GM12878 (cell line): Measurements from ENCODE around the gene OR2S2. TPM values are rescaled to one million over a fixed set of nuclear protein-coding genes. Genes with fewer than 3 reads are reported as not detected.

Experiments
- ATAC-seq: fragments of 200-7000 bp; cut with Tn5 transposase; 3 replicates; pipeline ENCODE4 v1.9.1; 2020; ENCODE audit warnings: mild to moderate bottlenecking, moderate library complexity
- BruUV-seq: library from RNA; stranded (reverse); fragments of 400-500 nt; replicated peaks from 2 replicates; lab custom pipeline; 2021; lab: Mats Ljungman, UMichigan
- CTCF ChIA-PET: fragments of 300-600 bp; sonication (Branson Sonifier 250); formaldehyde crosslinking; extraction: SDS; loops from one replicate; lab custom pipeline; 2021; ENCODE audit warnings: inconsistent platforms; lab: Yijun Ruan, JAX
- POLR2A ChIA-PET: fragments of 350-600 bp; formaldehyde crosslinking; extraction: SDS; loops from one replicate; lab custom pipeline; 2021; ENCODE audit warnings: inconsistent platforms; lab: Charles Lee
- RAD21 ChIA-PET: fragments of 300-600 bp; sonication (Branson Sonifier 250); formaldehyde crosslinking; loops from one replicate; lab custom pipeline; 2023; ENCODE audit warnings: antibody characterized with exemption; ENCODE audit not compliant: unreplicated experiment; lab: Charles Lee
- SMC1A ChIA-PET: fragments of 300-600 bp; sonication (Branson Sonifier 250); formaldehyde crosslinking; loops from one replicate; lab custom pipeline; 2023; ENCODE audit not compliant: unreplicated experiment, uncharacterized antibody; lab: Charles Lee
- DNase-seq: peaks from one replicate; pipeline ENCODE4 v3.0.0-alpha.2; 2011; ENCODE audit warnings: low read depth, low spot score
- FAIRE-seq: peaks from 3 replicates; lab custom pipeline; 2011; peaks lifted over from hg19 to GRCh38; lab: Jason Lieb, UNC
- H2AFZ ChIP-seq: 2 replicates; pipeline ENCODE4 v1.6.0; 2011; ENCODE audit warnings: low read depth, low read length, control low read depth; ENCODE audit not compliant: control insufficient read depth
- H3K27ac ChIP-seq: 2 replicates; pipeline ENCODE4 v1.5.1; 2011; ENCODE audit warnings: control low read depth; ENCODE audit not compliant: control insufficient read depth, insufficient read depth
- H3K27me3 ChIP-seq, 2 experiments: replicated peaks in 1 of 2; 2 replicates each; pipeline versions ENCODE4 v1.6.0 to v1.6.1; 2011; ENCODE audit warnings: low read length in 1 of 2; ENCODE audit not compliant: control insufficient read depth in 2 of 2, insufficient read depth in 2 of 2
- H3K36me3 ChIP-seq, 2 experiments: 2 replicates each; pipeline ENCODE4 v1.5.1; 2011; ENCODE audit warnings: low read length in 1 of 2; ENCODE audit not compliant: control insufficient read depth in 2 of 2, insufficient read depth in 2 of 2
- H3K4me1 ChIP-seq: 2 replicates; pipeline ENCODE4 v1.6.1; 2011; ENCODE audit warnings: mild to moderate bottlenecking, low read length, moderate library complexity, mixed read lengths; ENCODE audit not compliant: control insufficient read depth, insufficient read depth
- H3K4me2 ChIP-seq: 2 replicates; pipeline ENCODE4 v1.6.0; 2011; ENCODE audit warnings: control low read depth; ENCODE audit not compliant: control insufficient read depth, insufficient read depth
- H3K4me3 ChIP-seq: fragments of 200-600 bp; sonication (generic); 2 replicates; pipeline ENCODE4 v1.5.1; 2016
- H3K79me2 ChIP-seq: 2 replicates; pipeline ENCODE4 v1.6.0; 2011; ENCODE audit warnings: low read length; ENCODE audit not compliant: control insufficient read depth, insufficient read depth
- H3K9ac ChIP-seq: 2 replicates; pipeline ENCODE4 v1.8.0; 2011; ENCODE audit warnings: low read length, control low read depth, mixed read lengths; ENCODE audit not compliant: control insufficient read depth, insufficient read depth
- H3K9me3 ChIP-seq: replicated peaks from 3 replicates; pipeline ENCODE4 v1.5.1; 2011; ENCODE audit warnings: mild to moderate bottlenecking, low read length; ENCODE audit not compliant: control insufficient read depth, insufficient read depth
- H4K20me1 ChIP-seq: 2 replicates; pipeline ENCODE4 v1.6.0; 2011; ENCODE audit not compliant: control insufficient read depth, insufficient read depth
- BCL11A ChIP-seq: IDR thresholded peaks from 2 replicates; pipeline ENCODE4 v1.6.1; 2011; ENCODE audit warnings: low read depth, low read length
- CREM ChIP-seq: IDR thresholded peaks from 2 replicates; pipeline ENCODE4 v1.6.1; 2014; ENCODE audit warnings: antibody characterized with exemption, low read depth
- FOS ChIP-seq: IDR thresholded peaks from 3 replicates; pipeline ENCODE4 v1.6.1; 2011; ENCODE audit warnings: borderline replicate concordance; ENCODE audit not compliant: insufficient read length; ENCODE audit errors: extremely low read depth
- FOXK2 ChIP-seq: fragments of 450-650 bp; IDR thresholded peaks from 2 replicates; pipeline ENCODE4 v1.6.1; 2017; ENCODE audit warnings: mild to moderate bottlenecking, moderate library complexity
- NFYA ChIP-seq: IDR thresholded peaks from 2 replicates; pipeline ENCODE4 v1.6.1; 2011; ENCODE audit warnings: low read depth, mild to moderate bottlenecking, low read length, improper control_type of control experiment, borderline replicate concordance
- NRF1 ChIP-seq: conservative IDR thresholded peaks from 2 replicates; pipeline ENCODE4 v1.6.1; 2011; ENCODE audit warnings: mild to moderate bottlenecking, low read depth, low read length, improper control_type of control experiment
- RELB ChIP-seq: fragments of 450-650 bp; IDR thresholded peaks from 2 replicates; pipeline ENCODE4 v1.6.1; 2017; ENCODE audit warnings: low read depth, mild to moderate bottlenecking, moderate library complexity
- SKIL ChIP-seq: fragments of 450-650 bp; IDR thresholded peaks from 2 replicates; pipeline ENCODE4 v1.6.1; 2017; ENCODE audit warnings: mild to moderate bottlenecking, low read depth, inconsistent platforms; ENCODE audit not compliant: poor library complexity, severe bottlenecking
- SMAD1 ChIP-seq: fragments of 450-650 bp; IDR thresholded peaks from 2 replicates; pipeline ENCODE4 v1.6.1; 2018; ENCODE audit warnings: mild to moderate bottlenecking, low read depth; ENCODE audit not compliant: partially characterized antibody
- ZBTB11 ChIP-seq: fragments of 450-650 bp; formaldehyde crosslinking; IDR thresholded peaks from 2 replicates; pipeline ENCODE4 v1.5.0; 2022; ENCODE audit warnings: mild to moderate bottlenecking, missing genetic modification characterization
- ZNF207 ChIP-seq: fragments of 450-650 bp; IDR thresholded peaks from 2 replicates; pipeline ENCODE4 v1.6.1; 2014; ENCODE audit warnings: antibody characterized with exemption, mild to moderate bottlenecking, borderline replicate concordance
- WGBS: methylation state at CpG from one replicate; pipeline ENCODE4 v1.1.6; 2016; ENCODE audit warnings: low lambda C conversion rate; ENCODE audit not compliant: insufficient replicate concordance, insufficient coverage; ENCODE audit errors: missing lambda C conversion rate; 5-methylcytosine and 5-hydroxymethylcytosine counted together
- in situ Hi-C: fragments of 300-500 bp; cut with MboI; formaldehyde crosslinking; loops from 9 replicates; pipeline ENCODE4 v1.14.3; 2018; ENCODE audit warnings: mixed read lengths
- intact Hi-C: fragments of 100-400 bp; cut with micrococcal nuclease; formaldehyde crosslinking; loops from one replicate; pipeline ENCODE4 v1.14.2; 2022; ENCODE audit not compliant: unreplicated experiment
- polyA plus RNA-seq, 11 experiments: library from polyadenylated mRNA; depleted of rRNA in 4 of 11; unstranded in 6 of 11; stranded (reverse) in 5 of 11; fragments of >200 nt; fragmentation: Nextera tagmentation in 4 of 11; fragmentation: Illumina TruSeq in 1 of 11; extraction: Ambion mirVana in 4 of 11; extraction: Trizol in 1 of 11; gene quantifications; 1 replicate in 1 of 11; 2 replicates in 10 of 11; pipeline versions ENCODE4 v1.2.1 to v1.2.3, GENCODE V29; 2011 to 2016; ENCODE audit warnings: inconsistent platforms in 2 of 11, missing spikeins in 2 of 11, low read depth in 1 of 11
- total RNA-seq, 4 experiments: library from RNA; depleted of rRNA in 3 of 4; stranded (reverse); fragments of >200 nt in 3 of 4; fragmentation: Illumina TruSeq in 1 of 4; extraction: Trizol in 1 of 4; gene quantifications; 2 replicates each; pipeline versions ENCODE4 v1.2.1 to v1.2.3, GENCODE V29; 2013 to 2021

OR2S2 gene
- total and polyA plus RNA-seq, 10 of the 15 experiments (the other 5 are each of a cell fraction or from before 2014, with no cell fraction given), result not detected

DNA sequence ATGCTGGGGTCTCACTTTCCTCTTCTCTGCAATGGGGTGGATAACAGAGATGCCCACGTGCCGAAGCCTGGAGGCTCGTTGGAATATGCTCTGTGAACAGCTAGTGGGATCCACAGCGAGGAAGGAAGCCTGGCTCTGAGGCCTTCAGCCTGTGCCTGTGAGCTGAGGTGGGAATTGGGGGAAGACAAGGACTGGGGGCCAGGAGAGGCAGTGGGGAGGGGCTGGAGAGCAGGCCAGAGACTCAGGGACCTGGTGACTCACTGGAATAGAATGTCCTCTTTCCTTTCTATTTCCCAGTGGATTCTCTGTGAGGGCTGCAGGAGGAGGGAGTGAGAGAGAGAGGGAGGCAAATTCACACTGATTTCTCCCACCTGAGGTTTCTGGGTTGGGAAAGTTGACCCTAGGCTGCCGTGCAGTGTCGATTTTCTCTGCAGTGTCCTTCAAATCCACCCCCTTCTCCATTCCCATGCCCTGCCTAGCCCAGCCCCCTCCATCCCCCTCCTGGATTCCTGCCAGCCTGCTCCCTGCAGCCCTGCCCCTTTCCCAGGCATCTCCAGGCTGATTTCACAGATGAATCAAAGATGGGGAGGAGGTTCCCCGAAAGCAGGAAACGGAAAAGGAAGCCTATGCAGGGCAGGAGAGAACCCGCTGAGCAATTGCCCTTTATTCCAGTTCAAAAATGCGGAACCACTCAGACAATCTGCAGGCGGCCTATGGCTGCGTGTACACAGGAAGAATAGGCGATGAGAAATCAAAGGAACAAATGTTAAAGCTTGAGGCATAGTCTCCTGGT lies 50.0 kb downstream of the OR2S2 start:
- CTCF ChIA-PET, result interaction anchor here (1.1 kb wide), 1 partner anchor 81 kb away, joined by 4 read pairs; no protein-coding TSS in a partner anchor
- FAIRE-seq (no peak), ATAC-seq (no peak), DNase-seq (no peak)
- Histone ChIP-seq H3K4me3 (no peak overlapping the region), H2AFZ (no peak overlapping the region), H3K4me2 (no peak overlapping the region), H4K20me1 (no peaks in the 10 kb centered on the region), H3K27me3 (peaks cover 0 to 1% of the 10 kb centered on the region in 2 experiments; a peak in 3 of 4 replicates), H3K79me2 (no peaks in the 10 kb centered on the region), H3K27ac (no peak overlapping the region), H3K9me3 (no peaks in the 10 kb centered on the region), H3K36me3 (no peaks in the 10 kb centered on the region), H3K9ac (no peak overlapping the region), H3K4me1 (no peaks in the 10 kb centered on the region)
- intact Hi-C loops, result no loop called here
- BruUV-seq, result no TSS peak
- SMC1A ChIA-PET, result no interaction called here
- RAD21 ChIA-PET, result no interaction called here
- POLR2A ChIA-PET, result no interaction called here
- TF ChIP-seq FOS (no peak), CREM (no peak), BCL11A (no peak), NRF1 (no peak), SKIL (no peak), RELB (no peak), FOXK2 (no peak), NFYA (no peak), ZNF207 (no peak), ZBTB11 (CRISPR knock-in tag) (no peak), SMAD1 (no peak)
- WGBS, result 32% methylated on average over 13 of the region's 13 CpGs
- in situ Hi-C loops, result no loop called here
